GM12875 (cell line): ENCODE results near the gene FDXACB1.

Experiments
- H3K4me3 ChIP-seq: one replicate; pipeline ENCODE4 v1.5.1; 2011; ENCODE audit warnings: low read depth, low read length, control low read depth
- CTCF ChIP-seq: IDR thresholded peaks from 2 replicates; pipeline ENCODE4 v1.5.1; 2011; ENCODE audit warnings: low read depth, mild to moderate bottlenecking, control low read depth, inconsistent platforms, low read length, moderate library complexity, borderline replicate concordance; ENCODE audit not compliant: insufficient read depth

Gene FDXACB1

DNA sequence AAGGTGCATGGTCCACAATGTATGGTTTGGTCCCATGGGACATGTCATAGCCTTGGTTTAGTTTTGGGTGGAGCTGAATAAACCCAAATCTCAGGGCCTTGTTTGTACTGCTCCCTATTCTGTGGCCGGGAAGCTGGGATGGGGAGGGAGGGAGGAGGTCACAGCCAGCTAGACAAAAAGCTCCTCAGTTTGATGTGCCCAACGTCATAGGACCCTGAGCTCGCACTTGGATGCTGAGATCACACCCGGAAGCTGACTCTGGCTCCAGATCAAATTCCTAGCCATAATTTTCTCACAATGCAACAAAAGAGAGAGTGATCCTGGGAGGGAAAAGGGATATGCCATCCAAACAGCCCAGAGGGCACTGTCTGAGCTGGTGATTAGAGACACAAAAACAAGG, 35.0 kb upstream of the FDXACB1 start:
- H3K4me3 ChIP-seq: no peak overlapping the region

DNA sequence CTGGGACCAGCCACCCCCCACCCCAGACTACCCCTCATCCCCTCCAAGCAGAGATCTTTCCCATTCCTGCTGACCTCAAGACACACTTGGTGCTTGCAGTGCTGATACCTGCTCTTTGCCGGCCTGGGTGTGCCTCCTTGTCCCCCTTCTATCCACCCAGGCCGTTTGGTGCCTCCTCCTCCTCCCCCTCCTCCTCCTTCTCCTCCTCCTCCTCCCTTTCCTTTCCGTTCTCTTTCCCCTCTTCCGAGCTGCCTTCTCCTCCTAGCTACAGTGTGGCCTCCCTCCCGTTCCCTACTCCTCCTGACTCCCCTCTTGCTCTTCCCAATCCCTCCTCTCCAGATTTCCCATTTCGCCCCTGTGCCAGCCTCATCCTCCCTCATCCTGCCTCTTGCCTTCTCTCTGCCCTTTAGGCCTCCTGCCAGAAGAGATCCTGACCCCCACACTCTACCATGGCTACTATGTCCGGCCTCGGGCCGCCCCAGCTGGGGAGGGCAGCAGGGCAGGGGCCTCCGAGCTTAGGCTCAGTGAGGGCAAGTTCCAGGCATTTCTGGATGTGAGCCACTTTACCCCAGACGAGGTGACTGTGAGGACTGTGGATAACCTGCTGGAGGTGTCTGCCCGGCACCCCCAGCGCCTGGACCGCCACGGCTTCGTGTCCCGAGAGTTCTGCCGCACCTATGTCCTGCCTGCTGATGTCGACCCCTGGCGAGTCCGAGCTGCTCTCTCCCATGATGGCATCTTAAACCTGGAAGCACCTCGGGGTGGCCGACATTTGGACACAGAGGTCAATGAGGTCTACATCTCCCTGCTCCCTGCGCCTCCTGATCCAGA, 34.3 kb upstream of the FDXACB1 start:
- no peak overlapping the region for H3K4me3 ChIP-seq

More for the DNA sequence above, 35.0 kb upstream of the FDXACB1 start:
- no peak for TF ChIP-seq CTCF

GRCh38 chr11:111912535-111912934, 33.6 kb upstream of the FDXACB1 start, which contains the start of gene HSPB2:
Gene HSPB2, plus strand, starts transcription at chr11:111912734. Its CDS starts 96 bp downstream, at chr11:111912830.
- H3K4me3 ChIP-seq: no peak within 1 kb of the TSS
- TF ChIP-seq CTCF: no peak

More for the DNA sequence above, 34.3 kb upstream of the FDXACB1 start:
- TF ChIP-seq CTCF: no peak

DNA sequence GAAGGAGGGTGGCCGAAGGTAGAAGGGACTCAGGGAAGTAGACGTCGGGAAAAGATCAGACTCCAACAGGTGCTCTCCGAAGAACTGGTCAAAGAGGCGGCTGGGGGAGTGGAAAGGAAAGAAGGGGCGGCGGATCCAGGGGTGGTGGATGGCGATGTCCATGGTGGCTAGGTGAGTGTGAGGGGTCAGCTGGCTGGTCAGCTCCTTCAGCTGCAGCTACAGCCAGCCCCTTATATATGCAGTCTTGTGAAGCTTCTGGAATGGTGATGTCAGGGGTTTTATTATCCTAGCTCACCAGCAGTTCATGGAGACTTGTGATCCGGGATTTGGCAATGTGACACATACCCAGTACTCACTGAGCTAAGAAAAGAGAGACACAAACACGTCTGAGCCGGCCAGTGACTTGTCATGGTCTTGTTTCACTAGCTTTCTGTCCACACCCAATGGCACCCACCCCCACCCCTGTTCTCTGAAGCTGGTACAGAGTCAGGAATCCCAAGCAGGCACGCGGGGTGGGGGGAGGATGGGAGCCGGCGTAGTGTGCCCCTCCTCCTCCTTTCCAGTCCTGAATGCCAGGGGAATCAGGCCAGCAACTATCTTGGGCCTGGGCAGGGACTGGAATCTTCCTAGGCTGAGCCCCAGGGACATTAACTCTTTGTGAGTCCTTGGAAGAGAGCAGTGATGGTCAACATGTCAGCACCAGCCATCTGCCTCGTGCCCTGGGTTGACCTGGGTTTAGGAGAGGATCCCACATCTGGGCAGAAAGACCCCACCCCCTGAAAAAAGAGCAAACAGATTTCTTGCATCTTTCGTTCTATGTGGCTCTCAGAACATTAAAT, 32.8 kb upstream of the FDXACB1 start, which contains the start of gene CRYAB:
CRYAB (minus strand) TSS at position 208 of the 839 bp plus-strand sequence; CDS start at position 162, 46 bp downstream.
- no peak within 1 kb of the TSS for H3K4me3 ChIP-seq
- TF ChIP-seq CTCF: no peak

GRCh38 chr11:111910676-111911562, 32.0 kb upstream of the FDXACB1 start:
- no peak overlapping the region for H3K4me3 ChIP-seq
- TF ChIP-seq CTCF: no peak

DNA sequence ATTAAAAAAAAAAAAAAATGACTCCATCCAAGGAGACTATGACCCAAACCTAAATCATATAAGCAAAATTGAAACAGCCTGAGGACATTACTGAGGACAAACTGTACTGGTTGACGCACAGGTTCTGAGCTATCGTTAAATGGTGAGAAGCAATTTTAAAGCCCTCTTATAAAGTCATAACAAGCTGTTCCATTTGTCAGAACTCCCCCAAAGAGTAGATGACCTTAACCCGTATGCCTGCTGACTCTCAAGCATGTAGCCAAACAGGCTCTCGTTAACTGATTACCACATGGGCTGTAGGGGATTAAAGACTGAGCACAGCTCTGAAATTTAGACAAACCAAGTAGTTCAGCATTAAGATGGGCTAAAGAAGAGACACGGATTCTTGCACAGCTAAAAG, 30.4 kb upstream of the FDXACB1 start:
- no peak for TF ChIP-seq CTCF
- H3K4me3 ChIP-seq: no peak overlapping the region
